ENCODE results near the gene DRD4. TPM values are rescaled to one million over a fixed set of nuclear protein-coding genes. Genes with fewer than 3 reads are reported as not detected.

Gene DRD4
- 0.16 TPM for total RNA-seq
- long read RNA-seq, result 0 reads

DNA sequence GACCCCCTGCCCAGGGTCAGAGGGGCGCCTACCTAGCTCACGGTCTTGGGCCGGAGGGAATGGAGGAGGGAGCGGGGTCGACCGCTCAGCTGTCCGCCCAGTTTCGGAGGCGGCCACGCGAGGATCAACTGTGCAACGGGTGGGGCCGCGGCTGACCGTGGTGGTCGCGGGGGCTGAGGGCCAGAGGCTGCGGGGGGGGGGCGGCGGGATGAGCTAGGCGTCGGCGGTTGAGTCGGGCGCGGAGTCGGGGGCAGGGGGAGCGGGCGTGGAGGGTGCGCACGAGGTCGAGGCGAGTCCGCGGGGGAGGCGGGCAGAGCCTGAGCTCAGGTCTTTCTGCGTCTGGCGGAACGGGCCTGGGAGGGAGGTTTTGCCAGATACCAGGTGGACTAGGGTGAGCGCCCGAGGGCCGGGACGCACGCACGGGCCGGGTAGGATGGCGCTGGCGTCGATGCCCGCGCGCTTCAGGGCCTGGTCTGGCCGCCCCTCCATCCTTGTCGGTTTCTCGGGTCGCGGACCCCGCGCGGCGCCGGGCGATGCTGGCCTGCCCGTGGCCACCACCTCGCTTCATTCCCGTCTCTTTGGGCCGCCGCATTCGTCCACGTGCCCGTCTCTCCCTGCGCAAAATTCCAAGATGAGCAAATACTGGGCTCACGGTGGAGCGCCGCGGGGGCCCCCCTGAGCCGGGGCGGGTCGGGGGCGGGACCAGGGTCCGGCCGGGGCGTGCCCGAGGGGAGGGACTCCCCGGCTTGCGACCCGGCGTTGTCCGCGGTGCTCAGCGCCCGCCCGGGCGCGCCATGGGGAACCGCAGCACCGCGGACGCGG, at the start of gene DRD4:
TSS of gene DRD4 (plus strand) at position 759 of the 822 bp plus-strand sequence. CDS start at position 795, 36 bp downstream.
- peak; percentile 63 for ATAC-seq
- DNase-seq (ENCODE audit: missing footprints), result peak; percentile 49
- intact Hi-C loops (cut with DNase I), result no loop called here

DNA sequence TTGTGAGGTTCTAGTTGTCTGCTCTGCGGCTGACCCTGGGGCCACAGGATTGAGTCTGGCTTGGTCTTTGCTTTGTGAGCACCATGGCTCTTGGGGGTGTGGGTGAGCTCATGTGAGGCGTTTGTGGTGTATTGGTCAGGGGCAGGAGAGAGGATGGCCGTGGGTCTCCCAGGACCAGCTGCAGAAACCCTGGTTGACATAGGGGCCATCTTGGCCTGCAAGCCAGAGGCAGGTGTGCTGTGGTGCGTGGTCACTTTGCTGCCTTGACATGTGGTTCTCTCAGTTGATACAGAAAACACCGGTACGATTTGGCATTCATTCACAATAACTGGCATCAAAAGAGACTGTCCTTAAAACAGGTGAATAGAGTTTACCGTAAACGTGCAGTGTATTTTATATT, 49.5 kb upstream of the DRD4 start:
- ATAC-seq, result no peak
- intact Hi-C loops (cut with DNase I), result no loop called here
- DNase-seq (ENCODE audit: missing footprints), result no peak

DNA sequence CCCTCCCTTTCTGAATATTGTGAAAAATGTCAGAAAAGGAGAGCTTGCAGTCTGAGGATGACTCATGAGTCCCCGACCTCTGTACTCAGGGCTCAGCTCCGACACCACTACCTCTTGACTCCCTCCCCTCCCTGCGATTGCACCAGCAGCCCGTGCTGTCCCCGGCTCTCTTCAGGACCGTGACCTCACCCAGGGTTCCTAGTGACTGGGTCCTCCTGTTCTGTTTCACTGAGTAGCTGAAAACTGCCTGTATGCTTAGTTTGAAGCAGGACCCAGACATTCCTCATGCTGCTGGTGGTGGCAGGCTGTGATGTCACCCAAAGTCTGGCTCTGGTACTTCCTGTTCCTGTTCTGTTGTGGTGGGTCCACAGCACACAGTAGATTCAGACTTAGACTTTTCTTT, 49.1 kb upstream of the DRD4 start:
- intact Hi-C loops (cut with DNase I), result no loop called here
- ATAC-seq, result no peak
- no peak for DNase-seq (ENCODE audit: missing footprints)

DNA sequence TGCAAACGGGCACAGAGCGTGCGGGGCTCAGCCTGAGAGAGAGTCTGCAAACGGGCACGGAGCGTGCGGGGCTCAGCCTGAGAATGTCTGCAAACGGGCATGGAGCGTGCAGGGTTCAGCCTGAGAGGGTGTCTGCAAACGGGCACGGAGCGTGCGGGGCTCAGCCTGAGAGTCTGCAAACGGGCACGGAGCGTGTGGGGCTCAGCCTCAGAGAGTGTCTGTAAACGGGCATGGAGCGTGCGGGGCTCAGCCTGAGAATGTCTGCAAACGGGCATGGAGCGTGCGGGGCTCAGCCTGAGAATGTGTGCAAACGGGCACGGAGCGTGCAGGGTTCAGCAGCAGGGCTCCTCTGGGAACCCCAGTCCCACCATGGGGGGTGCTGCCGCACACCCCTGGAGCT, 47.3 kb upstream of the DRD4 start:
- intact Hi-C loops (cut with DNase I), result no loop called here
- ATAC-seq, result no peak
- no peak for DNase-seq (ENCODE audit: missing footprints)

DNA sequence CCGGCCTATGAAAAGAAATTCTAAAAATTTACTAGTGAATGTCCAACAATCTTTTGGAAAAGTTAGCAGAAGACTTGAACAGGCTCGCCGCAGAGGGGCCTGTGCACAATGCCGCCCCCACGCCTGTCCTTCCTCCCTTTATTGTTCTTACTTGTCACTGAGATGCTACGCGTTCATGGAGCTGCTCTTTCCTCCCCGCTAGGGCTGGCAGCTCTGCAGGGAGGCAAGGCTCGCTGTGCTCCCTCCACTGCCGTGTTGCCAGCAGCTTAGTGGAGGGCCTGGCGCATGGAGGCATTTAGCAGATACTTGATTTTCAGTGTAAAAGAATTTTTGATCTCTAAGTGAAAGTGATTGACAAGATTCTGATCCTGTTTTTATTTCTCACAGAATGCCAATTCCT, 46.1 kb upstream of the DRD4 start:
- intact Hi-C loops (cut with DNase I), result no loop called here
- DNase-seq (ENCODE audit: missing footprints) (no peak), ATAC-seq (no peak)

DNA sequence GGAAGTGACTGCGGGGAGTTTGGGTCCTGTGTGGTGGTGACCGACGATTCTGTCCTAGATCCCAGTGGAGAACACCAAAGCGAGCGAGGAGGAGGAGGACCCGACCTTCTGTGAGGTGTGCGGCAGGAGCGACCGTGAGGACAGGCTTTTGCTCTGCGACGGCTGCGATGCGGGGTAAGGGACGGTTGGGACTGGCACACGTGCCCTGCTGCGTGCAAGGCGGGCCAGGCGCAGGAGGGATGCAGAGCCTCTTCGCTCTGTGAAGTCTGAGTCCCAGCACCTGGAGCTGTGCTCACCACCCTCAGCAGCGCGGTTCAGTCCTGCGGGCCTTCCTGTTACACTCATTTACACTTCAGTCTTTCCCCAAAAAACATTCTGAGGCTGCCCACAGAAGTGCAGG, 44.6 kb upstream of the DRD4 start:
- ATAC-seq (no peak), DNase-seq (ENCODE audit: missing footprints) (no peak)
- intact Hi-C loops (cut with DNase I), result no loop called here

DNA sequence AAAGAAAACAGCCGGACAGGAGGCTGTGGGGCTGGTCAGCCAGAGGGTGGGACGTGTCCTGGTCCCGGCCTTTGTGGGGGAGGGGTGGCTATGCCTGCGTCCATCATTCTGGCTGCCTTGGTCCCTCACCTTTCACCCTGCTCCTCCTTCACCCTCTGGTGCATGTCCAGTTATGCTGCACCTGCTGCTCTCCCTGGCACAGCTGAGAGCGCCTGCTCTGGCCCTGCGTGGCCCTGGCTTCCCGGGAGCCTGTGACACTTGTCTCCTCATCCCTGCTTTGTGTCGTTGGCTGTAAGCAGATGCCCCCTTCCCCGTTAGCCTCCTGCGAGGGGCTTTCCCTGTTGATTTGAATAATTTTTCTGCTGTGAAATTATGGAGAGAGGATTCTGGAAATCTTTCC, 44.2 kb upstream of the DRD4 start:
- ATAC-seq, result no peak
- intact Hi-C loops (cut with DNase I), result no loop called here
- DNase-seq (ENCODE audit: missing footprints), result no peak

DNA sequence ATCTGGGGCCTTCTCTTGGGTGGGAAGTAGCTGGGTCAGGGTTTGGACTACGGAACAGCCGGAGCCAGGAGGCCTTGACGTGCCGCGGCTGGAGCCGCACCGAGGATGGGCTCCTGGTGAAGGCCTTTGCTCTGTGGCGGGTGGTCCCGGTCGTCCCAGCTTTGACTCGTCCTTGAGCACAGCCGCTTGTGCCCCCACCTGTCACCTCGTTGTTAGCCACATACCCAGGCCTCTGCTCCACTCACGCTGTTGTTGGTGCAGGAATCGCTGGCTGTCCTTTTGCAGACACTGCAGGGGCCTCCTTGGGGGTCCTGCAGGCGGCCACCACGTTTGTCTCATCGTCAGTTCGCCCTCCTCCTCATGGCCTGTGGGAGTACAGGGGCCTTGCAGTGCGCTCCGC, 43.7 kb upstream of the DRD4 start:
- ATAC-seq, result no peak
- no peak for DNase-seq (ENCODE audit: missing footprints)
- intact Hi-C loops (cut with DNase I), result no loop called here

DNA sequence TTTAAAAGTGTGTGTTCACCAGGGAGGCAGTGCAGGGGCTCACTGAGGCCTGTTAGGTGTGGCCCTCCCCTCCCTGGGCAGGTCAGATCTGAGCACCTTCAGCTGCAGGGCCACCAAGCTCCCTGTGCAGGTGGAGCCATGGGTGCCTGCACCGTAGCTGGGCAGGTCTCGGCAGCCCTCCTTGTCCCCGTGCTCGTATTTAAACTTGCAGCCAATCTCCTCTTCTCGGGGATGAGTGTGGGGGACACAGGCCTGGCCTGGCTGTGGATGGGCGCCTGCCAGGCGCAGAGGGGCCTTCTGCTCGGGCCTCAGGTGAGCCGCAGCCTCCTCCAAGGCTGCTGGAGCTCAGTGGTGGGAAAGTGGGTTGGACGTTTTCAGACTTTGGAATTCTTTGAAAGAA, 41.7 kb upstream of the DRD4 start:
- intact Hi-C loops (cut with DNase I), result no loop called here
- no peak for ATAC-seq
- DNase-seq (ENCODE audit: missing footprints), result no peak

DNA sequence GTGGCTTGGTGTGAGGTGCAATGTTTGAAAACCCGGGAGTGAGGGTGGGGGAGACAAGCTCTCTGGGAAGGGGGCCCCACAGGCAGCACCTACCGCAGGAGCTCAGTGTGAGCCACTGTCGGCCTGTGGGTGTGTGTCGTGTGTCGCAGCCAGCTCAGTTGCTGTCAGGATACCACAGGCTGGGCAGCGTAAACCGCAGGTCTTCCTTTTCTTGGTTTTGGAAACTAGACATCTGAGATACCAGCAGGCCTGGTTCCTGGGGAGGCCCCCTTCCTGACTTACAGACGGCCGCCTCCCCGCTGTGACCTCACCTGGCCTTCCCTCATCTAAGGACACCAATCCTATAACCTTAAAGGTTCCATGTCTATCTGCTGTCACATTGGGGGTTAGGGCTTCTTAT, 40.7 kb upstream of the DRD4 start:
- DNase-seq (ENCODE audit: missing footprints), result no peak

DNA sequence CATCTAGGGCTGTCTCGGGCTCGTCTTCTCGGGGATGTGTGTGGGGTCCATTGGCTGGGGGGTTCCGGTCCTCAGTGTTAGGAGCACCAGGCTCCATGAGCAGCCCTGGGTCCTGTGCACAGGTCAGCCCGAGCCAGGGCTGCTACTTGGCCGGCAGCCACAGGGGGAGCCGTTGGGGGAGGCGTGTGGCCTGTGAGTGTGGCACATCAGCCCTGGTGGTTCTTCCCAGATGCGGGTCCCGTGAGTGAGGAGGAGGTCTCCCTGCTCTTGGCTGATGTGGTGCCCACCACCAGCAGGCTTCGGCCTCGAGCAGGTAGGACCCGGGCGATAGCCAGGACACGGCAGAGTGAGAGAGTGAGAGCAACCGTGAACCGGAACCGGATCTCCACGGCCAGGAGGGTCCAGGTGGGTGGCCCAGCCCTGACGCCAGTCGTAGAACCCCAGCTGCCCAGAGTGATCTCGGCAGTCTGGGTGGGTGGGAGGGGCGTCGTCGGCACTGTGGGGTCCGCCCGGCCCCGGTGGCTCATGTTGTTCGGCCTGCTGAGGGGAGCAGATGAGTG, 39.8 kb upstream of the DRD4 start:
- ATAC-seq (no peak), DNase-seq (ENCODE audit: missing footprints) (no peak)
- intact Hi-C loops (cut with DNase I), result no loop called here

More for the DNA sequence above, 40.7 kb upstream of the DRD4 start:
- ATAC-seq, result no peak
- intact Hi-C loops (cut with DNase I), result no loop called here

DNA sequence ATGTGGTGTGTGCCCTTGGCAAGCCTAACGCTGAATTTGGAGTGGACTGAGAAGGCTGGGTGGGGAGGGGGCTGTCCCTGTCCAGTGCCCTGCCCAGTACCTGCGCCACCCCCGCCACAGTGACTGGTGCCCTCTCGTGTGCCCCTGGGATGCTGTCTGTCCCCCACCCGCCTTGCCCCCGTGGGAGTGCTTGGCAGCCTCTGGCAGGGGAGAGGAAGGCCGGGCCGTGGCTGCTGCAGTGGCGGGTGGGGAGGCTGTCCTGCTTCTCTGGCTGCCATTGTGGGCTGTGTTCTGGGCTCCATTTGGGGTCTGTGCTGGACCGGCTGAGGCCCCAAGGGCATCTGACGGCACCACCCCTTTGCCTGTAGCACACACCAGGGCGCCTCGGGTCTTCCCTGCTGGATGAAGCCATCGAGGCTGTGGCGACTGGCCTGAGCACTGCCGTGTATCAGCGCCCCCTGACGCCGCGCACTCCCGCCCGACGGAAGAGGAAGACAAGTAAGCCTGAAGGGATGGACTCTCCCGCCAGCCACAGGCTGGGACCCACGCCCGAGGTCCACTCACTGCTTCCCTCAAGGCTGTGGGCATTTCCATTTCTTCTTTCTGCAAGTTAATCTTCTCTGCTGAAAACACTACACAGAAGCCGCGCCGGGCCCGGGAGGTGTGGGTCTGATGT, 38.9 kb upstream of the DRD4 start:
- intact Hi-C loops (cut with DNase I), result no loop called here
- no peak for ATAC-seq
- no peak for DNase-seq (ENCODE audit: missing footprints)

DNA sequence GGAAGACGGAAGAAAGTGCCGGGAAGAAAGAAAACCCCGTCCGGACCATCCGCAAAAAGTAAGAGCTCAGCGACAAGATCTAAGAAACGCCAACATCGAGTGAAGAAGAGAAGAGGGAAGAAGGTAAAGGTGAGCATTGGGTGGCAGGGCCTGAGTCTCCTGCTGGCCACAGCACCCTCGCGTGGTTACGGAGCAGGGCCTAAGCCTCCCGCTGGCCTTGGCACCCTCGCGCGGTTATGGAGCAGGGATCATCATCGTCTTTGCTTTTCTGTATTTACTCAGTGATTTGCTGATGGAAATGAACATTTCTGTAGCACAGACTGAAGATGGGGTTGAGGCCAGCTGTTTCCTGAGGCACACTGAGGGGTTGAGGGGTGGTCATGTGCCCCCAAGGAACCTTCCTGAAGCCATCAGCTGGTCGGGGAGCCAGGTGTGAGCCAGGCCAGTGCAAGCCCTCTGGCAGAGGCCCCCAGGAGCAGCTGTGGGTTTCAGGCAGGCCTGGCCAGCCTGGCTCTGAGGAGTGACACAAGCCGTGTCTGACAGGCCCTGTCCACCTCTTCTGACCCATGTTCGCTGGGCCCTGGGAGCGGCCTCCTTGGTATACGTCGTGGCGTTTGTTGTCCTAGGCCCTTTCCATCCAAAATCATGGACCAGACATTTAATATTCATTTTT, 35.4 kb upstream of the DRD4 start:
- intact Hi-C loops (cut with DNase I), result no loop called here
- DNase-seq (ENCODE audit: missing footprints), result no peak
- no peak for ATAC-seq

DNA sequence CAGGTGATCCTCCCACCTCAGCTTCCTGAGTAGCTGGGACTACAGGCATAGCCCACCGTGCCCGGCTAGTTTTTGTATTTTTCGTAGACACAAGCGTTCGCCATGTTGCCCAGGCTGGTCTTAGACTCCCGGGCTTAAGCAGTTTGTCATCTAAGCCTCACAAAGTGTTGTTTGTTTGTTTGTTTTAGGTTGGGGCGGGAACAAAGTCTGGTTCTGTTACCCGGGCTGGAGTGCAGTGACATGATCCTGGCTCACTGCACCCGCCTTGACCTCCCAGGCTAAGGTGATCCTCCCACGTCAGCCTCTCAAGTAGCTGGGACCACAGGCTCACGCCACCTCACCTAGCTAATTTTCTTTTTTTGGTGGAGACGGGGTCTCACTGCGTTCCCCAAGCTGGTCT, 33.9 kb upstream of the DRD4 start:
- ATAC-seq (no peak), DNase-seq (ENCODE audit: missing footprints) (no peak)
- intact Hi-C loops (cut with DNase I), result no loop called here

DNA sequence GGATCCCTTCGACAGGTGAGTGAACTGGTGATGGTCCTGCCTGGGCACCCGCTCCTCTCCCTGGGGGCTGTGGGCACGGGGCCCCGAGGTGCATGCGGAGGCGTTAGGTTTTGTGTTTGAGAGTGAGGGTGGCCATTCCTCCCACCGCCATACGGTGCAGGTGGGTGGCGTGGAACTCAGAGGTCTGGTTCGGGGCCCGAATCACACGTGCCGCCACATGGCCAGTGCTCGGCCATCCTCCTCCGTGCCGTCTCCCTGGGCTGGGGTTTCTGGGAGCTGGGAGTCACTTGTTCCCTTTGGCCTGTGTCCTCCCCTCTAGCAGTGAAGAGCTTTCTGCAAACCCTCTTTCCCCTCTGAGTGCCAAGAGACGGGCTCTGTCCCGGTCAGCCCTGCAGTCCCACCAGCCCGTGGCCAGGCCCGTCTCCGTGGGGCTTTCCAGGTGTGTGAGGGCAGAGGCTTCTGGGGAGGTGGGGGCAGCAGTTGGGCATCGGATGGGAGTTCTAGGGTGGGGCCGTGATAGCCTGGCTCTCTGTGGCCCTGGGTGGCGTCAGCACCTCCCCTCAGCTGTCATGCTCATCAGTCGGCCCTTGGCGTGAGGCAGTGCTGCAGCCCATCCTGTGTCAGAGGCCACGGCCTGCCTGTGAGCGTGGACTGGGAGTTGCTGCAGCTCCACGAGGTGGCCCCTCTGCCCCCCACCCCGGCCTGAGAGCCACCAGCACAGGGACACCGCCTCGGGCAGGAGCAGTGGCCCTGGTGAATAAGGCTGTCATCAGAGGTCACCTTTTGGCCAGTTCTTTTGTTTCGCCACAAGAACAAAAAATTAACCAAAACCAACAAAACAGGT, 31.6 kb upstream of the DRD4 start:
- ATAC-seq (no peak), DNase-seq (ENCODE audit: missing footprints) (no peak)
- intact Hi-C loops (cut with DNase I), result no loop called here

DNA sequence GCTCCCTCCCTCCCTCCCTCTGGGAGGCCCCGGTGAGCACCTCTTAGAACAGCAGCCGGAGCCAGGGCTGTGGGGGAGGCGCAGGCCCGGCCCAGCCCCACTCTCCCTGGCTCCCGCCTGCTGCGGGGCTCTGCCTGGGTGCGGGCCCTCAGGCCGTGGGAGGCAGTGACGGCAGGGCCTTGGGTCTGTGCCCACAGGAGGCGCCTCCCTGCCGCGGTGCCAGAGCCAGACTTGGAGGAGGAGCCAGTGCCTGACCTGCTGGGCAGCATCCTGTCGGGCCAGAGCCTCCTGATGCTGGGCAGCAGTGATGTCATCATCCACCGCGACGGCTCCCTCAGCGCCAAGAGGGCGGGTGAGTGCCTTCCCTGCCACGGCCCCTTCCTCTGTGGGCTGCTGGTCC, 30.8 kb upstream of the DRD4 start:
- DNase-seq (ENCODE audit: missing footprints), result no peak
- intact Hi-C loops (cut with DNase I), result no loop called here
- peak; percentile 85 for ATAC-seq

DNA sequence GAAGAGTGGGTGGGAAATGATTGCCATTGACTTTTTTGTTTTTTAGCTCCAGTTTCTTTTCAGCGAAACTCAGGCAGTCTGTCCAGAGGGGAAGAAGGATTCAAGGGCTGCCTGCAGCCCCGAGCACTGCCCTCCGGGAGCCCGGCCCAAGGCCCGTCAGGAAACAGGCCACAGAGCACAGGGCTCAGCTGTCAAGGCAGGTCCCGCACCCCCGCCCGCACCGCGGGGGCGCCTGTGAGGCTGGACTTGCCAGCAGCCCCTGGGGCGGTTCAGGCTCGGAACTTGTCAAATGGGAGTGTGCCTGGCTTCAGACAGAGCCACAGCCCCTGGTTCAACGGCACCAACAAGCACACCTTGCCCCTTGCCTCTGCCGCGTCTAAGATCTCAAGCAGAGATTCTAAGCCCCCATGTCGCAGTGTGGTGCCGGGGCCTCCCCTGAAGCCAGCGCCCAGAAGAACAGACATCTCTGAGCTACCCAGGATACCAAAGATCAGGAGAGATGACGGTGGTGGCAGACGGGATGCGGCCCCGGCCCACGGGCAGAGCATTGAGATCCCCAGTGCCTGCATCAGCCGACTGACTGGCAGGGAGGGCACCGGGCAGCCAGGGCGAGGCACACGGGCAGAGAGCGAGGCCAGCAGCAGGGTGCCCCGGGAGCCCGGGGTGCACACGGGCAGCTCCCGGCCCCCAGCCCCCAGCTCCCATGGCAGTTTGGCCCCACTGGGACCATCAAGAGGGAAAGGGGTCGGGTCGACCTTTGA, 29.9 kb upstream of the DRD4 start:
- DNase-seq (ENCODE audit: missing footprints), result no peak
- no peak for ATAC-seq
- intact Hi-C loops (cut with DNase I), result no loop called here

DNA sequence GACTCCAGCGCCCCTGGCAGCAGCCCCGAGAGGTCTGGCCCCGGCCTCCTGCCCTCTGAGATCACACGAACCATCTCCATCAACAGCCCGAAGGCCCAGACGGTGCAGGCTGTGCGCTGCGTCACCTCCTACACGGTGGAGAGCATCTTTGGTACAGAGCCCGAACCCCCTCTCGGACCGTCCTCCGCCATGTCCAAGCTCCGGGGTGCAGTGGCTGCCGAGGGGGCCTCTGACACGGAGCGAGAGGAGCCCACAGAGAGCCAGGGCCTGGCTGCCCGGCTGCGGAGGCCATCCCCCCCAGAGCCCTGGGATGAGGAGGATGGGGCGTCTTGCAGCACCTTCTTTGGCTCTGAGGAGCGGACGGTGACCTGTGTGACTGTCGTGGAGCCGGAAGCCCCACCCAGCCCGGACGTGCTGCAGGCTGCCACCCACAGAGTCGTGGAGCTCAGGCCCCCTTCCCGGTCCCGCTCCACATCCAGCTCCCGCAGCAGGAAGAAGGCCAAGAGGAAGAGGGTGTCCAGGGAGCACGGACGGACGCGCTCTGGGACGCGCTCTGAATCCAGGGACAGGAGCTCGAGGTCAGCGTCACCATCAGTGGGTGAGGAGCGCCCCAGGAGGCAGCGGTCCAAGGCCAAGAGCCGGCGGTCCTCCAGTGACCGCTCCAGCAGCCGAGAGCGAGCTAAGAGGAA, 29.0 kb upstream of the DRD4 start:
- ATAC-seq (no peak), DNase-seq (ENCODE audit: missing footprints) (no peak)
- intact Hi-C loops (cut with DNase I), result no loop called here

Measured in Right ventricle myocardium inferior (tissue), 1 donor.